A673 (cell line): ENCODE data around the gene CREB5. TPM values are rescaled to one million over a fixed set of nuclear protein-coding genes. Genes with fewer than 3 reads are reported as not detected.

Experiments
- BruUV-seq: library from RNA; stranded (reverse); fragments of 400-500 nt; replicated peaks from 2 replicates; lab custom pipeline; 2021; lab: Mats Ljungman, UMichigan
- CTCF ChIA-PET: fragments of 300-600 bp; sonication (Branson Sonifier 250); formaldehyde crosslinking; loops from one replicate; lab custom pipeline; 2022; ENCODE audit warnings: antibody characterized with exemption; lab: Charles Lee
- POLR2A ChIA-PET: fragments of 300-600 bp; sonication (Branson Sonifier 250); formaldehyde crosslinking; loops from one replicate; lab custom pipeline; 2022; ENCODE audit warnings: antibody characterized with exemption; ENCODE audit not compliant: low non-redundant PET; lab: Charles Lee
- DNase-seq: peaks from one replicate; pipeline ENCODE4 v3.0.0-alpha.2; 2015; ENCODE audit warnings: low spot score
- H3K27ac ChIP-seq: fragments of 200-600 bp; sonication (generic); 2 replicates; pipeline ENCODE4 v1.5.1; 2016; ENCODE audit warnings: mixed run types, low read depth, mild to moderate bottlenecking, mixed read lengths, antibody characterized with exemption, low read length; ENCODE audit not compliant: poor library complexity, severe bottlenecking
- H3K27me3 ChIP-seq: fragments of 200-600 bp; sonication (generic); replicated peaks from 2 replicates; pipeline ENCODE4 v1.6.1; 2017; ENCODE audit warnings: mixed run types, low read depth, mild to moderate bottlenecking, mixed read lengths, antibody characterized with exemption, low read length; ENCODE audit not compliant: insufficient read depth, poor library complexity
- H3K36me3 ChIP-seq: fragments of 200-600 bp; sonication (generic); 2 replicates; pipeline ENCODE4 v1.6.1; 2016; ENCODE audit warnings: mixed run types, mild to moderate bottlenecking, mixed read lengths, antibody characterized with exemption, low read length; ENCODE audit not compliant: insufficient read depth, poor library complexity, severe bottlenecking
- H3K4me1 ChIP-seq: fragments of 200-600 bp; sonication (generic); 2 replicates; pipeline ENCODE4 v1.6.1; 2017; ENCODE audit warnings: mixed run types, mild to moderate bottlenecking, mixed read lengths, antibody characterized with exemption, low read length; ENCODE audit not compliant: insufficient read depth, poor library complexity, severe bottlenecking
- H3K4me3 ChIP-seq: fragments of 200-600 bp; sonication (generic); 2 replicates; pipeline ENCODE4 v1.5.1; 2016; ENCODE audit warnings: low read depth, mixed run types, mild to moderate bottlenecking, mixed read lengths, low read length; ENCODE audit not compliant: poor library complexity, severe bottlenecking
- H3K9me3 ChIP-seq: fragments of 200-600 bp; sonication (generic); 2 replicates; pipeline ENCODE4 v1.6.1; 2016; ENCODE audit warnings: mixed run types, low read depth, mild to moderate bottlenecking, mixed read lengths, antibody characterized with exemption, low read length; ENCODE audit not compliant: poor library complexity, severe bottlenecking
- EZH2 ChIP-seq: fragments of 200-600 bp; sonication (generic); IDR thresholded peaks from 2 replicates; pipeline ENCODE4 v1.6.1; 2017; ENCODE audit warnings: borderline replicate concordance, low read depth, mild to moderate bottlenecking, mixed read lengths, antibody characterized with exemption, low read length; ENCODE audit not compliant: poor library complexity, severe bottlenecking
- intact Hi-C: fragments of 100-400 bp; cut with micrococcal nuclease; formaldehyde crosslinking; loops from one replicate; pipeline ENCODE4 v1.10.0; 2022; ENCODE audit not compliant: unreplicated experiment
- total RNA-seq: library from RNA; stranded (reverse); gene quantifications from 2 replicates; pipeline ENCODE4 v1.2.3, GENCODE V29; 2021
- TF ChIP-seq, protein P1 (sequence below): fragments of 300-800, 200-600 bp; sonication (generic); conservative IDR thresholded peaks from 2 replicates; pipeline ENCODE4 v1.5.1; 2017; ENCODE audit warnings: low read depth, mild to moderate bottlenecking, antibody characterized with exemption, low read length, moderate library complexity, mixed read lengths

CREB5 gene
- total RNA-seq, 1 experiment from 2014 or later = 10.3 TPM

DNA sequence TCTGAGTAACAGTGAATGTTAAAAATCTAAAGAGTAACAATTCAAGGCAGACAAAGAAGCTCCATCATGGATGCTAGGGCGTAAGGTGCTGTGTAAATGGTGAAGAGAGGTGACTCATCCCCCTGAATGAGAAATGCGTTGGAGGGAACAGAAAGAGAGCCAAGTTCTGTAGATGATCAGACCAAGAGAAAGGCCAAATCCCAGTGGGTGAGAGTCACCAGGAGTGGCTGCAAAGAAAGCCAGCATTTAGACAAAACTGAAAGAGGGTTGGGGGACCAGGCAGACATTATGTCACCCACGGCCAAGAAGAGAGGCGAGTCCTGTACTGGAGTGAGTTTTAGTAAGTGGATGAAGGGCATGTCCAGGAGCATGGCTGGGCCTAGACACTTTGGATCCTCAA is 392.7 kb downstream of the CREB5 start:
- H3K36me3 ChIP-seq = no peaks in the 10 kb centered on the region
- POLR2A ChIA-PET = no interaction called here
- no peak overlapping the region for H3K4me3 ChIP-seq
- no TSS peak for BruUV-seq
- TF ChIP-seq, protein P1, sequence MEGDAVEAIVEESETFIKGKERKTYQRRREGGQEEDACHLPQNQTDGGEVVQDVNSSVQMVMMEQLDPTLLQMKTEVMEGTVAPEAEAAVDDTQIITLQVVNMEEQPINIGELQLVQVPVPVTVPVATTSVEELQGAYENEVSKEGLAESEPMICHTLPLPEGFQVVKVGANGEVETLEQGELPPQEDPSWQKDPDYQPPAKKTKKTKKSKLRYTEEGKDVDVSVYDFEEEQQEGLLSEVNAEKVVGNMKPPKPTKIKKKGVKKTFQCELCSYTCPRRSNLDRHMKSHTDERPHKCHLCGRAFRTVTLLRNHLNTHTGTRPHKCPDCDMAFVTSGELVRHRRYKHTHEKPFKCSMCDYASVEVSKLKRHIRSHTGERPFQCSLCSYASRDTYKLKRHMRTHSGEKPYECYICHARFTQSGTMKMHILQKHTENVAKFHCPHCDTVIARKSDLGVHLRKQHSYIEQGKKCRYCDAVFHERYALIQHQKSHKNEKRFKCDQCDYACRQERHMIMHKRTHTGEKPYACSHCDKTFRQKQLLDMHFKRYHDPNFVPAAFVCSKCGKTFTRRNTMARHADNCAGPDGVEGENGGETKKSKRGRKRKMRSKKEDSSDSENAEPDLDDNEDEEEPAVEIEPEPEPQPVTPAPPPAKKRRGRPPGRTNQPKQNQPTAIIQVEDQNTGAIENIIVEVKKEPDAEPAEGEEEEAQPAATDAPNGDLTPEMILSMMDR = no peak
- no peak for TF ChIP-seq EZH2
- DNase-seq = peak; percentile 50
- CTCF ChIA-PET = no interaction called here
- H3K27me3 ChIP-seq = no peaks in the 10 kb centered on the region
- H3K27ac ChIP-seq = no peak overlapping the region
- H3K4me1 ChIP-seq = no peaks in the 10 kb centered on the region
- no peaks in the 10 kb centered on the region for H3K9me3 ChIP-seq
- intact Hi-C loops = no loop called here

DNA sequence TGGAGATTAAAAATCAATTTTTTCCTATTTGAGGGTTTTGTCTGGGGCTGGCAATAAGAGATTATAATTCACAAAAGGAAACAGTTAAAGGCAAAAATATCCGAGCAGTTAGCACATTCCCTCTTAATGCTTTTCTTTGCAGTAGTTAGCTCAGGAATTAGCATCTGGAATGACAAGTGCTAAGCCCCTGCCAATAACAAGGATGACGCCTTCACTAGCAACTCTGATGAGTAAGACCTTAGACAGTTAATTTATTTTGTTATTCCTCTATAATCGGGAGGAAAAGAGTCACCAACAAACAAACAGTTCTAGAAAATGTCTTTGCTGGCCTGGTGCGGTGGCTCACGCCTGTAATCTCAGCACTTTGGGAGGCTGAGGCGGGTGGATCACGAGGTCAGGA is 394.5 kb downstream of the CREB5 start:
- ChIA-PET POLR2A (no interaction called here), CTCF (no interaction called here)
- no peaks in the 10 kb centered on the region for H3K27me3 ChIP-seq
- no peaks in the 10 kb centered on the region for H3K9me3 ChIP-seq
- no peak overlapping the region for H3K27ac ChIP-seq
- intact Hi-C loops = no loop called here
- no peaks in the 10 kb centered on the region for H3K36me3 ChIP-seq
- BruUV-seq = no TSS peak
- TF ChIP-seq EZH2 = no peak
- TF ChIP-seq, protein P1 = no peak
- DNase-seq = peak; percentile 9
- H3K4me1 ChIP-seq = no peaks in the 10 kb centered on the region
- H3K4me3 ChIP-seq = no peak overlapping the region

DNA sequence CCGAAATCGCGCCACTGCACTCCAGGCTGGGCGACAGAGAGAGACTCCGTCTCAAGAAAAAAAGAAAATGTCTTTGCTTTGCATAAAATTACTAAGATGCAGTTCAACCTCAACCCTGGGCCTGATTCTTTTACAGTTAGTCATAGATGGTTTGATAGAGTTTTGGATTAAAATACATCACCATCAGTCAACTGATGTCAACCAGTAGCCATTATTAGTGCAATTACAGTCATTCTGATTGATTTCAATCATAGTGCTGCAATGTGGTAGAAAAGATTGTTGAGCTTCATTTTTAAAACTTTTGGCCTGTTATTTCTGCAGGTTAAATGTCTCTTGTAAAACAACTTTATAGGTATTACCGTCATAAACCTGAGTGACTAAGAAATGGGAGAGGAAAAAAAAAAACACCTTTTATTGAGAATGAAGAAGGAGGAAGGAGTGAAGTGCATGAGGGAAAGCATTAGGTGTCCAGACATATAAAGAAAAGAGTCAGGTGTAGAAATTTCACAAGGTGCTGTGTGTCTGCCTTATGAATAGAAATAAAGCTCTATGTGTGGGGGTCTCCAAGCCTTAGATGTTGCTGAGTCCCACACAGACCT is 395.2 kb downstream of the CREB5 start:
- H3K27ac ChIP-seq = no peak overlapping the region

More for the DNA sequence above, 395.2 kb downstream of the CREB5 start:
- Histone ChIP-seq H3K9me3 (no peaks in the 10 kb centered on the region), H3K36me3 (no peaks in the 10 kb centered on the region), H3K4me1 (no peaks in the 10 kb centered on the region), H3K4me3 (no peak overlapping the region), H3K27me3 (no peaks in the 10 kb centered on the region)
- TF ChIP-seq EZH2 = no peak
- TF ChIP-seq, protein P1 = no peak
- no TSS peak for BruUV-seq
- ChIA-PET POLR2A (no interaction called here), CTCF (no interaction called here)
- intact Hi-C loops = no loop called here
- DNase-seq = no peak
